Measurements from ENCODE around the gene KANSL2. TPM values are rescaled to one million over a fixed set of nuclear protein-coding genes. Genes with fewer than 3 reads are reported as not detected.

Gene KANSL2
- total and polyA plus RNA-seq, 2 of the 13 experiments (the other 11 are each of a cell fraction or from before 2014, with no cell fraction given) = 24.1 to 41.3 TPM

DNA sequence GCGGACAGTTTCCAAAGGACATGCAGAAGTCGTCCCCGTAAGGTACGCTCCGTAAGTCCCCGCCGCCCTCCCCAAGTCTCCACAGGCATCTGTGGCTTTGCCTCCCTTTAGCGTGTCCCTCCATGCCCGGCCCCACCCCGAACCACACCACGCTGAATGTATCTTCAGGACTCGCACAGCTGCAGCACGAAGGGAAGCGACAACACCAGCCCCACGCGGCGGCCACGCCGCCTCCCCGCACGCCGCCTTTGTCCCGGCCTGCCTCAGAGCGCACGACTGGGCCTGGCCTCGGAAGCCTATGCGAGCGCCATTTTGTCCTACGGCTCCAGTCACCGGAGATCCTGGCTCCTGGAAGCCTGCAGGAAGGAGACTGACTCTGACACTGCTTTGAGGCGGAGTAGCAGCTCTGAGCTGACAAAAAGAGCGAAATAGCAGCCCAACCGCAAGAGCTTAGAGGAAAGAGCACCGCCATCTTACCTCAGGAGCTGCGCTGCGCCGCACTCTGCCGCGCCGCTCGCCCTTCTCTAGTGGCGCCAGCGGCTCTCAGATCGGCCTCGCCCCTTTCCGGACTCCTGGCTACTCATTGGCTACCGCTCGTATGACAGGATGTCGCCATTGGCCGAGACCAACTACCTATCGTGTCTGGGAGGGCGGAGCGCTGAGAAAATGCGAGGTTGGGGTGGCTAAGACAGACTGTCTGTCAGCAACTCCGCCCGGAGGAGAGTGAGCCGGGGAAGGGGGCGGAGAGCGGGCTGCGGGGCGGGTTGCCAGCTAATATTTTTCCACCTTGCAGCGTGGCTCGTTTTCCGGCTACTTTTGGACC, at the start of gene KANSL2 (continued):
- TF ChIP-seq RFXANK (CRISPR knock-in tag; IDR thresholded peaks at IDR 0.05) (0 out of 2 replicates have a peak, but pooled peaks have one; percentile 62), TARDBP (CRISPR knock-in tag; IDR thresholded peaks at IDR 0.05) (peak; percentile 49; the same call in 1 of the 2 replicates), WIZ (CRISPR knock-in tag; IDR thresholded peaks at IDR 0.05) (peak; percentile 75; the same call in 1 of the 2 replicates), HNRNPL (IDR thresholded peaks at IDR 0.05; ENCODE audit: low read depth, low read length) (no peak), TBX2 (CRISPR knock-in tag; IDR thresholded peaks at IDR 0.05; ENCODE audit: borderline replicate concordance) (peak; percentile 68; the same call in 1 of the 2 replicates), CERS6 (CRISPR knock-in tag; IDR thresholded peaks at IDR 0.05) (no peak; the same call in 1 of the 2 replicates), NR2C2 (CRISPR knock-in tag; IDR thresholded peaks at IDR 0.05; ENCODE audit: borderline replicate concordance) (peak; percentile 55; the same call in 1 of the 2 replicates), ELF4 (CRISPR knock-in tag; IDR thresholded peaks at IDR 0.05; ENCODE audit: borderline replicate concordance) (no peak), BHLHE40 (IDR thresholded peaks at IDR 0.05; ENCODE audit: low read length) (no peak), TEAD2 (CRISPR knock-in tag; IDR thresholded peaks at IDR 0.05) (no peak), ZNF777 (CRISPR knock-in tag; IDR thresholded peaks at IDR 0.05) (peak; percentile 86), ZBTB38 (CRISPR knock-in tag; IDR thresholded peaks at IDR 0.05) (no peak; the same call in 1 of the 2 replicates), HNRNPLL (IDR thresholded peaks at IDR 0.05; ENCODE audit: low read depth, low read length, poor library complexity, severe bottlenecking) (peak; percentile 77), EP300 (IDR thresholded peaks at IDR 0.05; ENCODE audit: low read depth in 2 of 2, low read length in 2 of 2) (peak in 1 of 2 experiments; percentile 1; a peak in 1 of 4 replicates), EP300 (CRISPR knock-in tag; IDR thresholded peaks at IDR 0.05; ENCODE audit: borderline replicate concordance) (no peak; the same call in 1 of the 2 replicates), NFIC (IDR thresholded peaks at IDR 0.05; ENCODE audit: low read length) (no peak), TGIF2 (CRISPR knock-in tag; IDR thresholded peaks at IDR 0.05) (peak; percentile 62; the same call in 1 of the 2 replicates), ZNF570 (CRISPR knock-in tag; IDR thresholded peaks at IDR 0.05; ENCODE audit: borderline replicate concordance) (0 out of 2 replicates have a peak, but pooled peaks have one; percentile 69), ZNF839 (CRISPR knock-in tag; IDR thresholded peaks at IDR 0.05; ENCODE audit: borderline replicate concordance) (0 out of 2 replicates have a peak, but pooled peaks have one; percentile 15), ZNF609 (CRISPR knock-in tag; IDR thresholded peaks at IDR 0.05; ENCODE audit: borderline replicate concordance) (no peak; the same call in 1 of the 2 replicates), TAF1 (CRISPR knock-in tag; IDR thresholded peaks at IDR 0.05) (peak; percentile 99), HNRNPH1 (optimal IDR thresholded peaks at IDR 0.05; ENCODE audit: low read depth, low read length) (no peak), ZNF225 (CRISPR knock-in tag; IDR thresholded peaks at IDR 0.05) (peak; percentile 85; the same call in 1 of the 2 replicates), PITX1 (CRISPR knock-in tag; IDR thresholded peaks at IDR 0.05) (peak; percentile 69; the same call in 1 of the 2 replicates), ZNF660 (CRISPR knock-in tag; IDR thresholded peaks at IDR 0.05; ENCODE audit: borderline replicate concordance, low read depth) (no peak)
